Hepatocyte (in vitro differentiated cells): ENCODE results near the gene CLTCL1.

Source experiments
- CTCF ChIP-seq: fragments of 200-600 bp; sonication (generic); IDR thresholded peaks from 2 replicates; pipeline ENCODE4 v1.5.1; 2016; ENCODE audit warnings: antibody characterized with exemption, mild to moderate bottlenecking; ENCODE audit not compliant: poor library complexity
- EZH2 ChIP-seq: fragments of 200-600 bp; sonication (generic); IDR thresholded peaks from 2 replicates; pipeline ENCODE4 v1.6.1; 2016; ENCODE audit warnings: antibody characterized with exemption, mild to moderate bottlenecking, borderline replicate concordance
- EZH2phosphoT487 ChIP-seq: fragments of 200-600 bp; sonication (generic); IDR thresholded peaks from one replicate; pipeline ENCODE4 v1.6.1; 2018; ENCODE audit warnings: antibody characterized with exemption, mild to moderate bottlenecking, low read depth, moderate library complexity; ENCODE audit not compliant: unreplicated experiment, severe bottlenecking

GRCh38 chr22:19204640-19205039 lies 86.9 kb downstream of the CLTCL1 start:
- TF ChIP-seq CTCF, result no peak
- TF ChIP-seq EZH2, result no peak
- TF ChIP-seq EZH2phosphoT487, result no peak
